Measurements from ENCODE around the gene KIRREL3.

- no peak for TF ChIP-seq POLR2A (IDR thresholded peaks at IDR 0.05)
- no peak for TF ChIP-seq CTCF (IDR thresholded peaks at IDR 0.05)
- TF ChIP-seq POLR2AphosphoS5 (IDR thresholded peaks at IDR 0.05): no peak
Observed at GRCh38 chr11:126464796-126465195, 535.8 kb downstream of the KIRREL3 start.

Measured in prostate gland (tissue), 2 donors.